Calu3 (cell line): ENCODE measurements around the gene JAM2. TPM values are rescaled to one million over a fixed set of nuclear protein-coding genes. Genes with fewer than 3 reads are reported as not detected.
A peak's percentile ranks its signal among the peaks of the same experiment; 100 is the strongest.
"Not testable (repeated sequence)": the region's sequence is repeated elsewhere in the genome, so short reads cannot be mapped to it uniquely, and the experiment has no call there.

ENCODE experiments used
- BruUV-seq: library from RNA; stranded (reverse); fragments of 400-500 nt; replicated peaks from 2 replicates; lab custom pipeline; 2021; lab: Mats Ljungman, UMichigan
- CTCF ChIA-PET: fragments of 300-600 bp; sonication (Branson Sonifier 250); formaldehyde crosslinking; loops from one replicate; lab custom pipeline; 2022; ENCODE audit warnings: antibody characterized with exemption; lab: Charles Lee
- DNase-seq: peaks from one replicate; pipeline ENCODE4 v3.0.0; 2022
- H3K27ac Mint-ChIP-seq: one replicate; pipeline ENCODE4 v1.8.0; 2022; ENCODE audit warnings: mixed read lengths; ENCODE audit not compliant: unreplicated experiment
- H3K27me3 Mint-ChIP-seq: one replicate; pipeline ENCODE4 v1.8.0; 2022; ENCODE audit warnings: mixed read lengths; ENCODE audit not compliant: unreplicated experiment
- H3K36me3 Mint-ChIP-seq: one replicate; pipeline ENCODE4 v1.8.0; 2022; ENCODE audit warnings: mild to moderate bottlenecking, moderate library complexity, mixed read lengths; ENCODE audit not compliant: insufficient read depth, unreplicated experiment
- H3K4me1 Mint-ChIP-seq: one replicate; pipeline ENCODE4 v1.8.0; 2022; ENCODE audit warnings: mild to moderate bottlenecking, low read depth, mixed read lengths; ENCODE audit not compliant: unreplicated experiment
- H3K4me3 Mint-ChIP-seq: one replicate; pipeline ENCODE4 v1.8.0; 2022; ENCODE audit warnings: mild to moderate bottlenecking, low read depth, moderate library complexity, mixed read lengths; ENCODE audit not compliant: unreplicated experiment
- H3K9me3 Mint-ChIP-seq: one replicate; pipeline ENCODE4 v1.8.0; 2022; ENCODE audit warnings: low read depth, mixed read lengths; ENCODE audit not compliant: unreplicated experiment
- CTCF ChIP-seq: fragments of 200-600 bp; IDR thresholded peaks from one replicate; pipeline ENCODE4 v1.8.0; 2022; ENCODE audit warnings: antibody characterized with exemption; ENCODE audit not compliant: unreplicated experiment
- intact Hi-C: fragments of 100-400 bp; cut with micrococcal nuclease; formaldehyde crosslinking; loops from one replicate; pipeline ENCODE4 v1.10.0; 2022; ENCODE audit not compliant: unreplicated experiment
- total RNA-seq: library from RNA; stranded (reverse); gene quantifications from 2 replicates; pipeline ENCODE4 v1.2.3, GENCODE V29; 2022

Gene JAM2
- total RNA-seq, 1 experiment from 2014 or later, result not detected

- CTCF ChIA-PET, result no interaction called here
- no TSS peak for BruUV-seq
- H3K36me3 Mint-ChIP-seq, result no peaks in the 10 kb centered on the region
Measured at GRCh38 chr21:25708467-25709065, 69.5 kb downstream of the JAM2 start.

GRCh38 chr21:25709684-25710265 lies 70.7 kb downstream of the JAM2 start:
- H3K36me3 Mint-ChIP-seq, result no peaks in the 10 kb centered on the region
- TF ChIP-seq CTCF, result no peak
- no peak overlapping the region for H3K4me3 Mint-ChIP-seq
- intact Hi-C loops, result loop anchor here (10.0 kb wide), 1 partner anchor 285 kb away; no protein-coding TSS in a partner anchor
- DNase-seq, result no peak
- no peaks in the 10 kb centered on the region for H3K9me3 Mint-ChIP-seq
- no peaks in the 10 kb centered on the region for H3K4me1 Mint-ChIP-seq
- CTCF ChIA-PET, result no interaction called here
- H3K27me3 Mint-ChIP-seq, result no peaks in the 10 kb centered on the region
- no TSS peak for BruUV-seq
- H3K27ac Mint-ChIP-seq, result no peak overlapping the region

More at GRCh38 chr21:25708467-25709065, 69.5 kb downstream of the JAM2 start:
- Mint-ChIP-seq H3K27me3 (no peaks in the 10 kb centered on the region), H3K4me3 (no peak overlapping the region), H3K27ac (no peak overlapping the region), H3K4me1 (no peaks in the 10 kb centered on the region), H3K9me3 (no peaks in the 10 kb centered on the region)
- peak; percentile 47 for TF ChIP-seq CTCF
- peak; percentile 2 for DNase-seq
- intact Hi-C loops, result loop anchor here (1.0 to 10.0 kb wide), 2 partner anchors 100 to 284 kb away; no protein-coding TSS in a partner anchor

GRCh38 chr21:25710550-25710949 lies 71.5 kb downstream of the JAM2 start:
- no peak for TF ChIP-seq CTCF
- DNase-seq, result no peak
- Mint-ChIP-seq H3K4me1 (no peaks in the 10 kb centered on the region), H3K27me3 (no peaks in the 10 kb centered on the region), H3K27ac (no peak overlapping the region), H3K36me3 (no peaks in the 10 kb centered on the region), H3K4me3 (no peak overlapping the region), H3K9me3 (no peaks in the 10 kb centered on the region)
- intact Hi-C loops, result no loop called here
- CTCF ChIA-PET, result no interaction called here
- BruUV-seq, result no TSS peak

- H3K4me1 Mint-ChIP-seq, intact Hi-C loops, H3K27me3 Mint-ChIP-seq, H3K4me3 Mint-ChIP-seq, H3K9me3 Mint-ChIP-seq, DNase-seq, BruUV-seq, CTCF ChIA-PET, H3K36me3 Mint-ChIP-seq, H3K27ac Mint-ChIP-seq: not testable (repeated sequence)
Measured at GRCh38 chr21:25714066-25714465, 75.0 kb downstream of the JAM2 start.
